ENCODE measurements around the gene OR5C1. TPM values are rescaled to one million over a fixed set of nuclear protein-coding genes. Genes with fewer than 3 reads are reported as not detected.

Gene OR5C1
- total RNA-seq, 4 donors from 2014 or later, result not detected

GRCh38 chr9:122777935-122778627 lies 10.7 kb upstream of the OR5C1 start:
- no peaks in the 10 kb centered on the region for H3K4me1 ChIP-seq
- TF ChIP-seq EP300 (IDR thresholded peaks at IDR 0.05), result no peak
- TF ChIP-seq POLR2A (IDR thresholded peaks at IDR 0.05), result no peak
- TF ChIP-seq CTCF (IDR thresholded peaks at IDR 0.05), result no peak
- WGBS, 2 donors, result 57% methylated on average over 3 of the region's 3 CpGs
- no peak overlapping the region for H3K27ac ChIP-seq
- DNase-seq (ENCODE audit: low spot score in 2 of 2), result no peak
- peaks cover 0 to 22% (median 0%) of the 10 kb centered on the region in 4 donors for H3K9me3 ChIP-seq
- H3K27me3 ChIP-seq, result no peaks in the 10 kb centered on the region
- no peaks in the 10 kb centered on the region for H3K36me3 ChIP-seq
- H3K4me3 ChIP-seq, result no peak overlapping the region

GRCh38 chr9:122779181-122779580 lies 9.6 kb upstream of the OR5C1 start:
- H3K4me3 ChIP-seq, result no peak overlapping the region
- peaks cover 0 to 11% (median 0%) of the 10 kb centered on the region in 4 donors for H3K9me3 ChIP-seq
- H3K36me3 ChIP-seq, result no peaks in the 10 kb centered on the region
- H3K4me1 ChIP-seq, result no peaks in the 10 kb centered on the region
- DNase-seq (ENCODE audit: low spot score in 2 of 2), result no peak
- no peak overlapping the region for H3K27ac ChIP-seq
- TF ChIP-seq POLR2A (IDR thresholded peaks at IDR 0.05) (no peak), CTCF (IDR thresholded peaks at IDR 0.05) (no peak), EP300 (IDR thresholded peaks at IDR 0.05) (no peak)
- 85 to 88% methylated on average over 3 of the region's 3 CpGs for WGBS, 2 donors
- no peaks in the 10 kb centered on the region for H3K27me3 ChIP-seq

- 64 to 68% methylated on average over 4 of the region's 4 CpGs for WGBS, 2 donors
- Histone ChIP-seq H3K9me3 (peaks cover 0 to 9% (median 0%) of the 10 kb centered on the region in 4 donors), H3K27me3 (no peaks in the 10 kb centered on the region), H3K4me1 (no peaks in the 10 kb centered on the region), H3K27ac (no peak overlapping the region), H3K4me3 (no peak overlapping the region), H3K36me3 (no peaks in the 10 kb centered on the region)
- no peak for TF ChIP-seq CTCF (IDR thresholded peaks at IDR 0.05)
- no peak for TF ChIP-seq POLR2A (IDR thresholded peaks at IDR 0.05)
- TF ChIP-seq EP300 (IDR thresholded peaks at IDR 0.05), result no peak
- no peak for DNase-seq (ENCODE audit: low spot score in 2 of 2)
Observed at GRCh38 chr9:122780026-122780425, 8.7 kb upstream of the OR5C1 start.

- Histone ChIP-seq H3K9me3 (peaks cover 0 to under 1% (median 0%) of the 10 kb centered on the region in 4 donors), H3K36me3 (no peaks in the 10 kb centered on the region), H3K4me1 (no peaks in the 10 kb centered on the region), H3K27me3 (no peaks in the 10 kb centered on the region), H3K27ac (no peak overlapping the region), H3K4me3 (no peak overlapping the region)
- no peak for DNase-seq (ENCODE audit: low spot score in 2 of 2)
- 57% methylated on average over 3 of the region's 3 CpGs for WGBS, 2 donors
- TF ChIP-seq EP300 (IDR thresholded peaks at IDR 0.05) (no peak), POLR2A (IDR thresholded peaks at IDR 0.05) (no peak), CTCF (IDR thresholded peaks at IDR 0.05) (no peak)
Observed at GRCh38 chr9:122781671-122782070, 7.1 kb upstream of the OR5C1 start.

GRCh38 chr9:122785269-122785668 lies 3.5 kb upstream of the OR5C1 start:
- Histone ChIP-seq H3K4me1 (no peaks in the 10 kb centered on the region), H3K4me3 (no peak overlapping the region), H3K27me3 (no peaks in the 10 kb centered on the region), H3K36me3 (peaks cover 0 to 12% (median 0%) of the 10 kb centered on the region in 3 donors), H3K9me3 (no peaks in the 10 kb centered on the region), H3K27ac (no peak overlapping the region)
- no peak for DNase-seq (ENCODE audit: low spot score in 2 of 2)
- no peak for TF ChIP-seq CTCF (IDR thresholded peaks at IDR 0.05)
